K562 (cell line): ENCODE results near the gene SIM1. TPM values are rescaled to one million over a fixed set of nuclear protein-coding genes. Genes with fewer than 3 reads are reported as not detected.

Experiments used
- ATAC-seq: fragments of 200-7000 bp; cut with Tn5 transposase; 3 replicates; pipeline ENCODE4 v1.9.1; 2020; ENCODE audit warnings: moderate library complexity
- BruUV-seq: library from RNA; stranded (reverse); fragments of 400-500 nt; replicated peaks from 2 replicates; lab custom pipeline; 2021; lab: Mats Ljungman, UMichigan
- CTCF ChIA-PET: fragments of 300-600 bp; formaldehyde crosslinking; extraction: SDS; loops from one replicate; lab custom pipeline; 2021; ENCODE audit warnings: low intra/inter-chr PET ratio; lab: Yijun Ruan, JAX
- POLR2A ChIA-PET: fragments of 300-600, 350-650 bp; sonication (Branson Sonifier 250); formaldehyde crosslinking; extraction: SDS; loops from one replicate; lab custom pipeline; 2021; ENCODE audit warnings: antibody characterized with exemption, inconsistent platforms; lab: Yijun Ruan, JAX
- DNase-seq, 4 experiments: peaks; one replicate each; pipeline versions ENCODE4 v3.0.0 to v3.0.0-alpha.2; 2011 to 2018; ENCODE audit warnings: low spot score in 3 of 4, mixed read lengths in 3 of 4; ENCODE audit errors: extremely low read depth in 1 of 4
- FAIRE-seq: peaks from 2 replicates; lab custom pipeline; 2011; peaks lifted over from hg19 to GRCh38; lab: Jason Lieb, UNC
- H2AFZ ChIP-seq: 2 replicates; pipeline ENCODE4 v1.6.0; 2011; ENCODE audit warnings: low read depth, low read length, control low read depth, inconsistent platforms
- H3K27ac ChIP-seq: fragments of 200-600 bp; 3 replicates; pipeline ENCODE4 v1.8.0; 2011; ENCODE audit warnings: low read depth, mild to moderate bottlenecking, control low read depth, inconsistent platforms, low read length, moderate library complexity, mixed read lengths; ENCODE audit errors: extremely low read depth
- H3K27me3 ChIP-seq, 2 experiments: fragments of 300-600 bp in 1 of 2; 2 replicates in 1 of 2; 3 replicates in 1 of 2; pipeline versions ENCODE4 v1.6.0 to v1.8.0; 2011; ENCODE audit warnings: inconsistent platforms in 2 of 2, low read length in 2 of 2, mild to moderate bottlenecking in 1 of 2, mixed read lengths in 1 of 2, moderate library complexity in 1 of 2; ENCODE audit not compliant: control insufficient read depth in 2 of 2, insufficient read depth in 2 of 2
- H3K36me3 ChIP-seq: fragments of 300-600 bp; 3 replicates; pipeline ENCODE4 v1.8.0; 2011; ENCODE audit warnings: mild to moderate bottlenecking, low read length, inconsistent platforms; ENCODE audit not compliant: control insufficient read depth, insufficient read depth
- H3K4me1 ChIP-seq, 2 experiments: fragments of 200-600 bp in 1 of 2; replicated peaks in 1 of 2; 2 replicates in 1 of 2; 3 replicates in 1 of 2; pipeline versions ENCODE4 v1.5.1 to v1.8.0; 2011; ENCODE audit warnings: inconsistent platforms in 2 of 2, low read length in 2 of 2, mild to moderate bottlenecking in 1 of 2, mixed read lengths in 1 of 2, moderate library complexity in 1 of 2; ENCODE audit not compliant: control insufficient read depth in 2 of 2, insufficient read depth in 2 of 2
- H3K4me2 ChIP-seq: 2 replicates; pipeline ENCODE4 v1.6.1; 2011; ENCODE audit warnings: low read length, control low read depth, inconsistent platforms, mixed read lengths; ENCODE audit not compliant: insufficient read depth
- H3K4me3 ChIP-seq: fragments of 200-600 bp; sonication (generic), shearing (Covaris generic); 2 replicates; pipeline ENCODE4 v1.5.1; 2016; ENCODE audit warnings: control low read depth, inconsistent platforms
- H3K79me2 ChIP-seq: fragments of 200-600 bp; 3 replicates; pipeline ENCODE4 v1.8.0; 2011; ENCODE audit warnings: low read length, inconsistent platforms; ENCODE audit not compliant: control insufficient read depth, insufficient read depth
- H3K9ac ChIP-seq, 2 experiments: 2 replicates each; pipeline versions ENCODE4 v1.6.0 to v1.6.1; 2011; ENCODE audit warnings: low read depth in 2 of 2, low read length in 2 of 2, control low read depth in 1 of 2, inconsistent platforms in 1 of 2, mild to moderate bottlenecking in 1 of 2, mixed read lengths in 1 of 2; ENCODE audit not compliant: insufficient read depth in 1 of 2
- H3K9me1 ChIP-seq: one replicate; pipeline ENCODE4 v1.6.0; 2011; ENCODE audit warnings: inconsistent platforms, mild to moderate bottlenecking, low read length, moderate library complexity; ENCODE audit not compliant: control insufficient read depth, insufficient read depth
- H3K9me3 ChIP-seq: replicated peaks from 2 replicates; pipeline ENCODE4 v1.5.1; 2011; ENCODE audit warnings: low read depth, low read length, inconsistent platforms; ENCODE audit not compliant: control insufficient read depth, insufficient read depth
- H4K20me1 ChIP-seq: replicated peaks from 2 replicates; pipeline ENCODE4 v1.6.1; 2011; ENCODE audit warnings: low read length, inconsistent platforms, mixed read lengths; ENCODE audit not compliant: control insufficient read depth, insufficient read depth
- BCOR ChIP-seq: fragments of 450-650 bp; IDR thresholded peaks from 2 replicates; pipeline ENCODE4 v1.6.1; 2016
- CREB1 ChIP-seq, 2 experiments: sonication (generic) in 1 of 2; formaldehyde crosslinking in 1 of 2; IDR thresholded peaks; 2 replicates each; pipeline versions ENCODE4 v1.6.1 to v1.8.0; 2012 to 2022; ENCODE audit warnings: inconsistent platforms in 1 of 2, mild to moderate bottlenecking in 1 of 2, missing genetic modification reagents in 1 of 2, moderate library complexity in 1 of 2
- FOXA3 ChIP-seq, 2 experiments: fragments of 450-650 bp in 1 of 2; sonication (generic) in 1 of 2; formaldehyde crosslinking; IDR thresholded peaks in 1 of 2; conservative IDR thresholded peaks in 1 of 2; 2 replicates each; pipeline versions ENCODE4 v1.4.0 to v1.8.0; 2020 to 2022; ENCODE audit warnings: mild to moderate bottlenecking in 2 of 2, missing genetic modification reagents in 1 of 2
- NCOA4 ChIP-seq: fragments of 450-650 bp; IDR thresholded peaks from 2 replicates; pipeline ENCODE4 v1.6.1; 2018; ENCODE audit warnings: mild to moderate bottlenecking; ENCODE audit not compliant: partially characterized antibody
- RAD21 ChIP-seq, 2 experiments: fragments of 250-450 bp in 1 of 2; fragments of 450-650 bp in 1 of 2; sonication (Bioruptor Pico) in 1 of 2; formaldehyde crosslinking in 1 of 2; IDR thresholded peaks in 1 of 2; conservative IDR thresholded peaks in 1 of 2; 2 replicates each; pipeline versions ENCODE4 v1.4.0 to v1.8.0; 2020 to 2022; ENCODE audit warnings: mild to moderate bottlenecking in 2 of 2, moderate library complexity in 1 of 2
- WGBS: fragments of 100-300 bp; shearing (Covaris generic); methylation state at CpG from one replicate; pipeline ENCODE4 v1.1.6; 2016; ENCODE audit warnings: low coverage, mixed read lengths; ENCODE audit not compliant: insufficient coverage; ENCODE audit errors: missing lambda C conversion rate; 5-methylcytosine and 5-hydroxymethylcytosine counted together
- in situ Hi-C: fragments of 300-500 bp; cut with MboI; formaldehyde crosslinking; loops from 4 replicates; pipeline ENCODE4 v1.15.0; 2018; ENCODE audit warnings: inconsistent platforms, mixed read lengths
- intact Hi-C: fragments of 100-400 bp; cut with micrococcal nuclease; formaldehyde crosslinking; loops from 2 replicates; pipeline ENCODE4 v1.14.2; 2022
- polyA plus RNA-seq, 8 experiments: library from polyadenylated mRNA; depleted of rRNA in 4 of 8; stranded (reverse) in 5 of 8; unstranded in 3 of 8; fragments of >200 nt; fragmentation: Nextera tagmentation in 2 of 8; fragmentation: Illumina TruSeq in 1 of 8; extraction: Ambion mirVana in 2 of 8; extraction: Trizol in 1 of 8; gene quantifications; 2 replicates each; pipeline versions ENCODE4 v1.2.1 to v1.2.3, GENCODE V29; 2011 to 2014; ENCODE audit warnings: inconsistent platforms in 1 of 8, missing spikeins in 1 of 8
- total RNA-seq, 7 experiments: library from RNA; depleted of rRNA in 6 of 7; stranded (reverse); fragments of >200 nt in 6 of 7; fragmentation: Illumina TruSeq in 2 of 7; extraction: Trizol in 2 of 7; gene quantifications; 2 replicates each; pipeline versions ENCODE4 v1.2.1 to v1.2.3, GENCODE V29; 2011 to 2021; ENCODE audit warnings: low replicate concordance in 1 of 7

Gene SIM1
- total and polyA plus RNA-seq, 9 of the 15 experiments (the other 6 are each of a cell fraction or from before 2014, with no cell fraction given), result not detected

DNA sequence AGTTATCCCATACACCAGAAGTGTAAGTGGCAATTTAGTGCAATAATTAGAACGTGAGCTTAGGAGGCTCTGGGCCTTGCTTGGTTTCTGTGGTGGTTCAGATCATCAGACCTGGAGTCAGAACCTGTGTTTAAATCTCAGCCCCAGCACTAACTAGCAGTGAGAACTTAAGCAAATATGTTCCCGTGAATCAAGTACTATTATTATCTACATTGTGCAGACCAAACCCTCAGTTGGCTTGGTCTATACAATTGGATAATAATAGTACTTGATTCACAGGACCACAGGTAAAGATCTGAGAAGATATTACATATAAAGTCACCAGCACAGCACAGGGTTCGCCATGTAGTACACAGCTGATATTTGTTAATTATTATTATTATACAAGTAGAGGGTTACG is 93.1 kb downstream of the SIM1 start (continued):
- no peak for TF ChIP-seq NCOA4
- TF ChIP-seq FOXA3 (CRISPR knock-in tag; conservative IDR thresholded peaks at IDR 0.05 in 1 of 2, IDR thresholded peaks at IDR 0.05 in 1 of 2), result no peak
- no peak for TF ChIP-seq CREB1 (IDR thresholded peaks at IDR 0.05)
- TF ChIP-seq CREB1 (CRISPR knock-in tag; IDR thresholded peaks at IDR 0.05), result no peak

DNA sequence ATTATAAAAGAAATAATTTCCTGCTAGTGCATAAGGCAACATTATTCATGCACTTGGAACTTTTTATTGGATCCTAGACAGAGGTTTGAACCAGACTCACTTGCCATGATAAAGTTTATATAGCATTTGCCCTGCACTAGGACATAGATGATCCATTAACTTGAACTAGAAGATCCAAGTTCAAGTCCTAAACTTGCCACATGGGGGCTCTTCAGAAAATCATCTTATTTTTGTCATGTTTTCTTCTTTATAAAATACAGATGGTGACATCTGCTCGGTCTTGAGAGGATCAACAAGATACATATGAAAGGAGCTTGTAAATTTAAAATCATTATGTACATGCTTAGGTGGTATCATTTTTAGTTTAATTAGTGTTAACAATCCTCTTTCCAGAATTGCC is 94.5 kb downstream of the SIM1 start:
- no peak for FAIRE-seq
- no peak for ATAC-seq

More for the DNA sequence above, 94.5 kb downstream of the SIM1 start:
- peak in 3 of 4 experiments; percentile 9 to 18 (median 17) for DNase-seq
- H3K36me3 ChIP-seq, result no peaks in the 10 kb centered on the region
- TF ChIP-seq BCOR (no peak), RAD21 (CRISPR knock-in tag; conservative IDR thresholded peaks at IDR 0.05 in 1 of 2, IDR thresholded peaks at IDR 0.05 in 1 of 2) (peak in 1 of 2 experiments; percentile 32; a peak in 1 of 4 replicates)
- intact Hi-C loops, result no loop called here
- POLR2A ChIA-PET, result no interaction called here
- in situ Hi-C loops, result no loop called here
- no peak overlapping the region for H3K4me3 ChIP-seq
- H3K27ac ChIP-seq, result no peak overlapping the region
- WGBS, result 0% methylated on average over 1 of the region's 1 CpG
- CTCF ChIA-PET, result no interaction called here
- H3K4me2 ChIP-seq, result no peak overlapping the region
- H3K9ac ChIP-seq, result no peak overlapping the region
- no peaks in the 10 kb centered on the region for H4K20me1 ChIP-seq
- no peaks in the 10 kb centered on the region for H3K4me1 ChIP-seq
- BruUV-seq, result no TSS peak
- H3K9me3 ChIP-seq, result no peaks in the 10 kb centered on the region
- no peaks in the 10 kb centered on the region for H3K79me2 ChIP-seq
- no peaks in the 10 kb centered on the region for H3K9me1 ChIP-seq
- H3K27me3 ChIP-seq, result no peaks in the 10 kb centered on the region; a peak in 1 of 5 replicates
- no peak overlapping the region for H2AFZ ChIP-seq
